ENCODE measurements around the gene HDDC2. TPM values are rescaled to one million over a fixed set of nuclear protein-coding genes. Genes with fewer than 3 reads are reported as not detected.

HDDC2 gene, protein sequence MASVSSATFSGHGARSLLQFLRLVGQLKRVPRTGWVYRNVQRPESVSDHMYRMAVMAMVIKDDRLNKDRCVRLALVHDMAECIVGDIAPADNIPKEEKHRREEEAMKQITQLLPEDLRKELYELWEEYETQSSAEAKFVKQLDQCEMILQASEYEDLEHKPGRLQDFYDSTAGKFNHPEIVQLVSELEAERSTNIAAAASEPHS
- total RNA-seq = 10 to 100 TPM; 52.0 to 78.3 (median 66.5) TPM

DNA sequence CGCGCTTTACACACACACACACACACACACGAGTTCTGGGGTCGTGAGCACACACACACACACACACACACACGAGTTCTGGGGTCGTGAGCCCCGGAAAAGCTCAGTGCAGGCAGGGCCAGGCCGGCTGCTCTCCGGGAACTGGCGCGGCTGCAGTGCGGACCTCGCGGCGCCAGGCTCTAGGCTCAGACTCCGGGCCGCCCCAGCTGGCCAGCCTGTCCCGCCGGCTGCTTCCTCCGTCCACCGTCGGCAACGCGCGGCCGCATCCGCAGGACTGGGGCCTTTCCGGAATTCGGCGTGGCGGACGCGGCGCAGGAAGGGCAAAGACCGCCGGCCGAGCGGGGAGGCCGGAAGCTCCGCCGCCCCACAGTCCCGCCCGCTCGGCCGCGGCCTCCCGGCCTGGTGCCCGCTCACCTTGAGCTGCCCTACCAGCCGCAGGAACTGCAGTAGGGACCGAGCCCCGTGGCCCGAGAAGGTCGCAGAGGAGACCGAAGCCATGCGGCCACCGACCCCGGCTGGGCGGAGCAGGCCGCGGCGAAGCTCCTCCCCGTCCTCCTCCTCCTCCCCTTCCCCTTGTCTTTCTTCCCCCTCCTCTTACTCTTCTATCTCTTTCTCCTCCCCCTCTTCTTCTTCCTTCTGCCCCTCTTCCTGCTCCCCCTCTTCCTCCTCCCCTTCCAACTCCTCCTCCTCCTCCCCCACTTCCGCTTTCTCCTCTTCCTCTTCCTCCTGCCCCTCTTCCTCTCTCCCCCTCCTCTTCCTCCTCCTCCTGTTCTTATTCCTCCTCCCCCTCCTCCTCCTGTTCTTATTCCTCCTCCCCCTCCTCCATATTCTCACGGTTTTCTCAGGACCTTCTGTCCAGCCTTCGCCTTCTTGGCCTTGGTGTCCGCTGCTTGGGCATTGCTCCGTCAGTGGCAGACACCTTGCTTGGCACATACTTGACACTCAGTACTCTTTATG is at the start of gene HDDC2:
TSS of gene HDDC2 (minus strand) at position 533 of the 957 bp plus-strand sequence. CDS start at position 498, 35 bp downstream.
- peak; percentile 80 to 85 for DNase-seq (ENCODE audit: low spot score in 2 of 2)
- H3K4me3 ChIP-seq = peak within 1 kb of the TSS; percentile 88
- H3K27ac ChIP-seq = peak within 1 kb of the TSS; percentile 93
- peaks cover 18% of the 10 kb centered on the region for H3K36me3 ChIP-seq
- WGBS = 7% methylated on average over 32 of the region's 67 CpGs
- peak in 1 of 3 donors; percentile 72 for TF ChIP-seq POLR2AphosphoS5 (IDR thresholded peaks at IDR 0.05)
- TF ChIP-seq, protein P1, sequence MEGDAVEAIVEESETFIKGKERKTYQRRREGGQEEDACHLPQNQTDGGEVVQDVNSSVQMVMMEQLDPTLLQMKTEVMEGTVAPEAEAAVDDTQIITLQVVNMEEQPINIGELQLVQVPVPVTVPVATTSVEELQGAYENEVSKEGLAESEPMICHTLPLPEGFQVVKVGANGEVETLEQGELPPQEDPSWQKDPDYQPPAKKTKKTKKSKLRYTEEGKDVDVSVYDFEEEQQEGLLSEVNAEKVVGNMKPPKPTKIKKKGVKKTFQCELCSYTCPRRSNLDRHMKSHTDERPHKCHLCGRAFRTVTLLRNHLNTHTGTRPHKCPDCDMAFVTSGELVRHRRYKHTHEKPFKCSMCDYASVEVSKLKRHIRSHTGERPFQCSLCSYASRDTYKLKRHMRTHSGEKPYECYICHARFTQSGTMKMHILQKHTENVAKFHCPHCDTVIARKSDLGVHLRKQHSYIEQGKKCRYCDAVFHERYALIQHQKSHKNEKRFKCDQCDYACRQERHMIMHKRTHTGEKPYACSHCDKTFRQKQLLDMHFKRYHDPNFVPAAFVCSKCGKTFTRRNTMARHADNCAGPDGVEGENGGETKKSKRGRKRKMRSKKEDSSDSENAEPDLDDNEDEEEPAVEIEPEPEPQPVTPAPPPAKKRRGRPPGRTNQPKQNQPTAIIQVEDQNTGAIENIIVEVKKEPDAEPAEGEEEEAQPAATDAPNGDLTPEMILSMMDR (IDR thresholded peaks at IDR 0.05) = no peak
- H3K27me3 ChIP-seq = no peaks in the 10 kb centered on the region
- H3K9me3 ChIP-seq = no peaks in the 10 kb centered on the region
- peaks cover 22% of the 10 kb centered on the region for H3K4me1 ChIP-seq

DNA sequence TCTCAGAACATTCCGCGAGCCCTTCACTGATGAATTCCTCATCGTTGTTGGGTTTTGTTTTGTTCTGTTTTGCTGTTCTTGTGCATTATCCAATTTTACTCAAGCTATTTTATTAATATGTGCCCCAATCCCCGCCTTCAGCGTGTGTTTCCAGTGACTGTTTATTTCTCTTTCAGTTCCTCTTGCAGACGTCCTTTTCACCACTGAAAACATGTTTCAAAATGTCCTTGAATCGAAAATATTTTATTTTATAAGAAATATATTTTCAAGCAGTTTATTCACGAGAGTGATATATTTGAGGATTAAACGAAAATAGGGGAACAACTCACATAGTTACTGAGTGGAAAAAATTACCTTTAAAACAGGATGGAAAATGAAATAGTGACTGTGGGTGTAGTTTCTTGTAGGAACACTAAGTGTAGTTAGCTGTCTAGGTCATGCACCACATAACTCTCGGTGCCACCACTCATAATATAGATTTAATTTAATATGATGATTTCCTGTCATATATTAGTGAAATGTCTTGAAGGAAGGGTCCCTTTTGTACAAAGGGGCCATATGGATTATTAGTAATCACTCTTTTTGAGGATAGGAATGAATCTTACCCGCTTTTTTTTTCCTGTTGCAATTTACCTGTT is 45.3 kb upstream of the HDDC2 start:
- 81% methylated on average over 11 of the region's 11 CpGs for WGBS
- Histone ChIP-seq H3K27ac (no peak overlapping the region), H3K27me3 (no peaks in the 10 kb centered on the region), H3K4me1 (no peaks in the 10 kb centered on the region), H3K4me3 (no peak overlapping the region), H3K36me3 (no peaks in the 10 kb centered on the region), H3K9me3 (no peaks in the 10 kb centered on the region)
- DNase-seq (ENCODE audit: low spot score in 2 of 2) = no peak
- no peak for TF ChIP-seq EP300 (IDR thresholded peaks at IDR 0.05)
- TF ChIP-seq, protein P1 (IDR thresholded peaks at IDR 0.05) = no peak
- no peak for TF ChIP-seq POLR2A (IDR thresholded peaks at IDR 0.05)
- no peak for TF ChIP-seq POLR2AphosphoS5 (IDR thresholded peaks at IDR 0.05)

DNA sequence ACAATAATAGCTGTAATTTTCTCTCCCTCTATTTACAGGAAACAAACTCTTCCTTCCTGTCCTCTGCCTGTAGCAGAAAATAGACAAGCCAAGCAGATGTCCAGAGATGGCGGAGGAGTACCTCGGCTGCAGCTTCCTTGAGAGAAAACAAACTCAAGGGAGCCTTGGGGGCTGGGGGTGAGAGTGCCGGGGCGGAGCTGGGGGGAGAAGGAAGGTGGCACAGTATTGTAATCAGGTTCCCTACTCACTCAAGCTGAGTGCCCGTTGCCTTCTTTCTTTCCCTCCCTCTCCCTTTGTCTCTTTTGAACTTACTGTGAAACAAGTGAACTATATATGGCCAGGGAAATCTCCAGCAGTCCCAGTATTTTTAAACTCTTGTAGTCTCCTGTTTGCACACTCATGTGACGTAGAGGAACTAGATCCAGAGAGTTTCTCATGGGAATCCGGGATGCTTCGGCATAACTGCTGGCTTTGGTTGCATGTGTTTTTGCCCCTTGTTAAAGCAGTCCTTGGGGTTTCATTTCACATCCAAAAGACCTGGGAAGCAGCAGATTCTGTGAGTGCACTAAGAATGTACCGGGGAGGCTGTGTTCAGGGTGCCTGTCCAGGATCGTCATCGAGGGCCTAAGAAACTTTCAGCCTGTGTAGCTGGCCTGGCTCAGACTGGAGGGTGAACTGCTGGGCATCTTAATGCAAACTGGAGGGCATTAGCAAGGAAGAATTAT is 44.6 kb upstream of the HDDC2 start:
- no peaks in the 10 kb centered on the region for H3K9me3 ChIP-seq
- H3K36me3 ChIP-seq = no peaks in the 10 kb centered on the region
- 49% methylated on average over 11 of the region's 11 CpGs for WGBS
- no peak overlapping the region for H3K4me3 ChIP-seq
- no peaks in the 10 kb centered on the region for H3K4me1 ChIP-seq
- H3K27ac ChIP-seq = no peak overlapping the region
- TF ChIP-seq EP300 (IDR thresholded peaks at IDR 0.05) (no peak), POLR2A (IDR thresholded peaks at IDR 0.05) (no peak), POLR2AphosphoS5 (IDR thresholded peaks at IDR 0.05) (no peak)
- TF ChIP-seq, protein P1 (IDR thresholded peaks at IDR 0.05) = no peak
- no peak for DNase-seq (ENCODE audit: low spot score in 2 of 2)
- H3K27me3 ChIP-seq = no peaks in the 10 kb centered on the region

DNA sequence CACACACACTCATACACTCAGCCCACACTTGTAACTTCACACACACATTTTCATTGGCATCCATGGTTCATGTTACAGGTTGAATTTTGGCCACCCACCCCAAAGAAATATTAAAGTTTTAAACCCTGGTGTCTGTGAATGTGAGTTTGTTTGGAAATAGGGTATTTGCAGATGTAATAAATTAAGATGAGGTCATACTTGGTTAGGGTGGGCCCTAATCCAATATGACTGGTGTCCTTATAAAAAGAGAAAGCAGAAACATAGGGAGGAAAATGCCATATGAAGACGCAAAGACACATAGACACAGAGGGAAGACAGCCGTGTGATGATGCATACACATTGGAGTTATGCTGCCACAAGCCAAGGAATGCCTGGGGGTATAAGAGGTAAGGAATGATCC is 39.7 kb upstream of the HDDC2 start:
- H3K4me3 ChIP-seq = no peak overlapping the region
- 77% methylated on average over 2 of the region's 2 CpGs for WGBS
- TF ChIP-seq POLR2AphosphoS5 (IDR thresholded peaks at IDR 0.05) = no peak
- TF ChIP-seq, protein P1 (IDR thresholded peaks at IDR 0.05) = no peak
- TF ChIP-seq EP300 (IDR thresholded peaks at IDR 0.05) = no peak
- no peak for TF ChIP-seq POLR2A (IDR thresholded peaks at IDR 0.05)
- H3K36me3 ChIP-seq = no peaks in the 10 kb centered on the region
- no peaks in the 10 kb centered on the region for H3K4me1 ChIP-seq
- no peak overlapping the region for H3K27ac ChIP-seq
- DNase-seq (ENCODE audit: low spot score in 2 of 2) = no peak
- no peaks in the 10 kb centered on the region for H3K9me3 ChIP-seq
- no peaks in the 10 kb centered on the region for H3K27me3 ChIP-seq
